Transverse colon (tissue), 4 donors: Measurements from ENCODE around the gene CAMTA1.

Experiments
- CTCF ChIP-seq, 5 experiments: fragments of 200-600 bp in 3 of 5; fragments of 450-650 bp in 2 of 5; sonication (generic) in 3 of 5; IDR thresholded peaks; 1 replicate in 2 of 5; 2 replicates in 3 of 5; pipeline ENCODE4 v1.5.1; 2016 to 2017; ENCODE audit warnings: antibody characterized with exemption in 5 of 5, inconsistent platforms in 3 of 5, mild to moderate bottlenecking in 2 of 5, moderate library complexity in 1 of 5
- EP300 ChIP-seq: sonication (generic); formaldehyde crosslinking; IDR thresholded peaks from one replicate; pipeline ENCODE4 v1.6.1; 2017; ENCODE audit warnings: antibody characterized with exemption, low read depth
- POLR2A ChIP-seq: fragments of 450-650 bp; IDR thresholded peaks from one replicate; pipeline ENCODE4 v1.6.1; 2016; ENCODE audit warnings: antibody characterized with exemption, mild to moderate bottlenecking, moderate library complexity
- POLR2AphosphoS5 ChIP-seq, 3 donors: sonication (generic); formaldehyde crosslinking; IDR thresholded peaks; one replicate each; pipeline ENCODE4 v1.6.1; 2016; ENCODE audit warnings: antibody characterized with exemption in 3 of 3

- TF ChIP-seq CTCF (IDR thresholded peaks at IDR 0.05): no peak
- no peak for TF ChIP-seq EP300
- no peak for TF ChIP-seq POLR2A
- TF ChIP-seq POLR2AphosphoS5 (IDR thresholded peaks at IDR 0.05): no peak
These were observed 46.1 kb downstream of the CAMTA1 start for GRCh38 chr1:6831366-6831765.
